ENCODE results near the gene PPP1R2.
"Not testable (repeated sequence)": the region's sequence is repeated elsewhere in the genome, so short reads cannot be mapped to it uniquely, and the experiment has no call there.

PPP1R2 gene

DNA sequence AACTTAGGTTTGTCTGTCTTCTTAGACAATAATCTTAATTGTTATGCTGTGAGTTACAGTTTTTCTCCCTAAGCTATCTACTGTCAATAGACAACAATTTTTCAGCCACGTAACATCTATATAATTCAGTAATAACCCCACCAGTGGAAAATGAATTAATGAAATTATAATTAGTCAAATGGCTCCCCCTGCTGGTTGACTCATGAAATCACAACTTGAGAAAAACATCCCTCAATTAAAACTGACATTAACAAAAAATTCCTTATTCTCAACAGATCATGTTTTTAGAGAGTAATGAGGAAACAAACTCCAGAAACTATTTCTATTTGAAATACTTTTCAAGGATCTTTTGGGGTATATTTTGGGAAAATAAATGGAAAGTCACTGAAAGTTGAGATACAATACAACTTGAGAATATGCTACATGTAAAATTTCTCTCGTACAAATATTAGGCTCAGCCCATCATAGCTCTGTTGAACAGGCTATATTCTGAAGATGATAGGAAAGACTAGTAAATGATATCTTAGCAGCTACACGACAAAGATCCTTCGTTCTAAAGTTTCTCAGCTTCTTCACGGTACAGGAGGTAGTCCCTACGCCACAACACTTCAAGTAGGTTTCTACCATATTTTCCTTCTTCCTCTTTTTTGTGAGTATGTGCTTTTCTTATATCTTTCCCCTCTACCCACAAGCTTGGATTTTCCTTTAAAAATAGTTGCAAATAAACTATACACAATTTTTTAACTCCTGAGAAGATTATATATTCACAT lies 20.7 kb downstream of the PPP1R2 start:
- WGBS (ENCODE audit: extremely low coverage, insufficient coverage, low lambda C conversion rate): no CpG with 5 or more reads among the region's 6 CpGs
- no peak overlapping the region for H4K8ac ChIP-seq (ENCODE audit: low read depth, low read length)
- no peaks in the 10 kb centered on the region for H3K4me1 ChIP-seq (ENCODE audit: control insufficient read depth, low read depth, low read length)
- H4K5ac ChIP-seq (ENCODE audit: low read length): no peak overlapping the region
- no peak overlapping the region for H2BK5ac ChIP-seq (ENCODE audit: low read length)
- no peak overlapping the region for H3K4me3 ChIP-seq (ENCODE audit: low read length)
- H3K4ac ChIP-seq (ENCODE audit: low read depth, low read length): no peak overlapping the region
- H3K4me2 ChIP-seq (ENCODE audit: low read length): no peak overlapping the region
- no peaks in the 10 kb centered on the region for H3K79me1 ChIP-seq (ENCODE audit: low read length)
- no peak overlapping the region for H3K18ac ChIP-seq (ENCODE audit: low read length)
- H2AK5ac ChIP-seq (ENCODE audit: low read length): no peak overlapping the region
- no peaks in the 10 kb centered on the region for H3K79me2 ChIP-seq (ENCODE audit: control insufficient read depth, insufficient read depth, low read length)
- H2BK120ac ChIP-seq (ENCODE audit: low read depth, low read length): no peak overlapping the region
- no peak overlapping the region for H3K23ac ChIP-seq (ENCODE audit: low read length)
- H3K9ac ChIP-seq (ENCODE audit: low read length): no peak overlapping the region
- no peak overlapping the region for H3K56ac ChIP-seq (ENCODE audit: low read length)
- H2BK15ac ChIP-seq (replicated peaks; ENCODE audit: low read depth): no peak overlapping the region
- H3K27ac ChIP-seq (ENCODE audit: low read depth, low read length): no peak overlapping the region
- peaks cover 2% of the 10 kb centered on the region for H3K36me3 ChIP-seq (ENCODE audit: control insufficient read depth, insufficient read depth, low read length)
- DNase-seq: no peak
- H3K27me3 ChIP-seq (ENCODE audit: insufficient read depth, low read length, poor library complexity): no peaks in the 10 kb centered on the region

DNA sequence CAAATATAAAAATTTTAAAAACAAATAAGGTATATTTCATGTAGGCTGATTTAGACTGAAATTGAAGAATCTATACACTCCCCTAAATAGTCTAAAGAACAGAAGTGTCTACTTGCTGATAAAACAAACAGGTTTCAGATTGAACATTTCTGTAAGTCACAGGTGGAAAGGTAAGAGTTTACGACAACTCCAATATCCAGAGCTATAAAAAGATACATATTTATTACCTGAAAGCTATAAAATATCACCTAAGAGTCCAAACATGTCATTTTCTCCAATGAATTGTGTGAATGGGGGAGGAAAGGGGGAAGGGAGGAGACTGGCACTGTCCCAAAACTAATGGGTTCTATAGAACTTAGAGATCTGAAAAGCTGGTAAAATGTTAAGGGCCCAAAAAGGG lies 26.1 kb downstream of the PPP1R2 start:
- H3K4ac ChIP-seq (ENCODE audit: low read depth, low read length): no peak overlapping the region
- H3K23ac ChIP-seq (ENCODE audit: low read length): no peak overlapping the region
- no peak overlapping the region for H2BK120ac ChIP-seq (ENCODE audit: low read depth, low read length)
- H3K9ac ChIP-seq (ENCODE audit: low read length): no peak overlapping the region
- H3K4me1 ChIP-seq (ENCODE audit: control insufficient read depth, low read depth, low read length): no peaks in the 10 kb centered on the region
- H2BK15ac ChIP-seq (replicated peaks; ENCODE audit: low read depth): no peak overlapping the region
- H3K79me1 ChIP-seq (ENCODE audit: low read length): no peaks in the 10 kb centered on the region
- WGBS (ENCODE audit: extremely low coverage, insufficient coverage, low lambda C conversion rate): no CpG with 5 or more reads among the region's 1 CpG
- H3K27ac ChIP-seq (ENCODE audit: low read depth, low read length): no peak overlapping the region
- no peaks in the 10 kb centered on the region for H3K79me2 ChIP-seq (ENCODE audit: control insufficient read depth, insufficient read depth, low read length)
- H2AK5ac ChIP-seq (ENCODE audit: low read length): no peak overlapping the region
- DNase-seq: no peak
- no peak overlapping the region for H3K18ac ChIP-seq (ENCODE audit: low read length)
- no peaks in the 10 kb centered on the region for H3K27me3 ChIP-seq (ENCODE audit: insufficient read depth, low read length, poor library complexity)
- no peak overlapping the region for H4K5ac ChIP-seq (ENCODE audit: low read length)
- no peak overlapping the region for H4K8ac ChIP-seq (ENCODE audit: low read depth, low read length)
- H3K4me3 ChIP-seq (ENCODE audit: low read length): no peak overlapping the region
- no peak overlapping the region for H3K4me2 ChIP-seq (ENCODE audit: low read length)
- no peak overlapping the region for H2BK5ac ChIP-seq (ENCODE audit: low read length)
- H3K36me3 ChIP-seq (ENCODE audit: control insufficient read depth, insufficient read depth, low read length): no peaks in the 10 kb centered on the region
- no peak overlapping the region for H3K56ac ChIP-seq (ENCODE audit: low read length)

DNA sequence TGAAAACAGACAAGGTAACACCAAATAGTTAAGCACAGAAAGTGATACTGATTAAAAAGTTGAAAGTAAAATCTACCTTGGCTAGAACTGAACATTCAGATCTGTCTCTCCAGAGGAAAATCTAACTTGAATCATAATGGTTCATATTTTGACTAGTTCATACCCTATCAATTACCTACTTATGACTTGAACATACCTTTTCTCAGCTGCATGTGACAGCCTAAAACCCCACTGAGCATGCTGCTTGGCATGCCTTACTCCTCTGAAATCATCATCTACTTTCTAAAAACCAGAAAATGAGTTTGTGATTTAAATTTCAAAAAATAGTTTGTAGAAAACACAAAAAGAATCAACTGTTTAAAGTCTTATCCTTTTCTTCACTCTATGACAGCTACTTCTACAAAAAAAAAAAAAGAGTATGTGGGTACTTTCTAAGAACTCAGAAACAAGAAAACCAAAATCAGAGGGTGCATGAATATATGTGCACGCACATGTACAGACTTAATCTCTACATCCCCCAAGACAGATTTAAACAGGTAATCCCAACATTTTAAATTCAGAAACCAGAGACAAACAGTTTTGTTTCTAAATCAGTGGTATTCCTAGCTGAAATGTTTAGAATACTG lies 28.4 kb downstream of the PPP1R2 start:
- not testable (repeated sequence) for H4K8ac ChIP-seq (ENCODE audit: low read depth, low read length); H3K79me2 ChIP-seq (ENCODE audit: control insufficient read depth, insufficient read depth, low read length); H2BK15ac ChIP-seq (replicated peaks; ENCODE audit: low read depth); H2BK5ac ChIP-seq (ENCODE audit: low read length); H3K4ac ChIP-seq (ENCODE audit: low read depth, low read length); H3K27ac ChIP-seq (ENCODE audit: low read depth, low read length); H2BK120ac ChIP-seq (ENCODE audit: low read depth, low read length); H3K27me3 ChIP-seq (ENCODE audit: insufficient read depth, low read length, poor library complexity); DNase-seq; H4K5ac ChIP-seq (ENCODE audit: low read length); H3K56ac ChIP-seq (ENCODE audit: low read length); H2AK5ac ChIP-seq (ENCODE audit: low read length); H3K4me1 ChIP-seq (ENCODE audit: control insufficient read depth, low read depth, low read length); H3K23ac ChIP-seq (ENCODE audit: low read length); H3K9ac ChIP-seq (ENCODE audit: low read length); H3K36me3 ChIP-seq (ENCODE audit: control insufficient read depth, insufficient read depth, low read length); H3K79me1 ChIP-seq (ENCODE audit: low read length); H3K4me2 ChIP-seq (ENCODE audit: low read length); H3K18ac ChIP-seq (ENCODE audit: low read length); H3K4me3 ChIP-seq (ENCODE audit: low read length)
- no CpG with 5 or more reads among the region's 1 CpG for WGBS (ENCODE audit: extremely low coverage, insufficient coverage, low lambda C conversion rate)

DNA sequence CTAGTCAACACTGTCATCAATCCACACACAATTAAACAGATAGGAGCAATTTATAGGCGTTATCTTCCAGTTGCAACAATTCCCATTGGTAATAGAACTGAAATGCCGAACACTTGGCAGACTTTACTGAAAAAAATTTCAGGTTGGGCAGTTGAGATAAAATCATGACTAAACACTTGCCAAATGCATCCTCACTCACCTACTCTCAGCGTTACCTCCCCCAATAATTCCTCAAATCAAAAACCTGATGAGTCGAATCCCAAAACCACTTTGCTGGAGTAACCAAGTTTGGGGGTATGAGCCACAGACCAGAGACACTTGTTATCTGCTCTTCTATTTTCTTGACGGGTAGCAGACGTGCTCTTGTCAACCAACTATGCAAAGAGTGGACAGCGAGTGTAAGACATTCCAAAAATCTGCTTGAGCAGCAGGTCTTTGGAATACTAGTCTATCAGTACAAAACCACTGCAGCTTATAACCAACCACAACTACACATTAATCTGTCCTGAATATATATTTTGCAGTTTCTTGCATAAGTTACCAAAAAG lies 30.3 kb downstream of the PPP1R2 start:
- Histone ChIP-seq H3K36me3 (ENCODE audit: control insufficient read depth, insufficient read depth, low read length) (no peaks in the 10 kb centered on the region), H3K9ac (ENCODE audit: low read length) (no peak overlapping the region), H2BK5ac (ENCODE audit: low read length) (no peak overlapping the region), H2AK5ac (ENCODE audit: low read length) (no peak overlapping the region), H3K4ac (ENCODE audit: low read depth, low read length) (no peak overlapping the region), H3K18ac (ENCODE audit: low read length) (no peak overlapping the region), H3K56ac (ENCODE audit: low read length) (no peak overlapping the region), H3K4me3 (ENCODE audit: low read length) (no peak overlapping the region), H3K4me1 (ENCODE audit: control insufficient read depth, low read depth, low read length) (no peaks in the 10 kb centered on the region), H3K23ac (ENCODE audit: low read length) (no peak overlapping the region), H2BK120ac (ENCODE audit: low read depth, low read length) (no peak overlapping the region), H3K27me3 (ENCODE audit: insufficient read depth, low read length, poor library complexity) (no peaks in the 10 kb centered on the region), H4K8ac (ENCODE audit: low read depth, low read length) (no peak overlapping the region), H2BK15ac (replicated peaks; ENCODE audit: low read depth) (no peak overlapping the region), H3K4me2 (ENCODE audit: low read length) (no peak overlapping the region), H4K5ac (ENCODE audit: low read length) (no peak overlapping the region), H3K27ac (ENCODE audit: low read depth, low read length) (no peak overlapping the region), H3K79me2 (ENCODE audit: control insufficient read depth, insufficient read depth, low read length) (no peaks in the 10 kb centered on the region), H3K79me1 (ENCODE audit: low read length) (no peaks in the 10 kb centered on the region)
- no CpG with 5 or more reads among the region's 7 CpGs for WGBS (ENCODE audit: extremely low coverage, insufficient coverage, low lambda C conversion rate)
- no peak for DNase-seq

- DNase-seq: no peak
- Histone ChIP-seq H2BK5ac (ENCODE audit: low read length) (no peak overlapping the region), H3K27me3 (ENCODE audit: insufficient read depth, low read length, poor library complexity) (no peaks in the 10 kb centered on the region), H2AK5ac (ENCODE audit: low read length) (no peak overlapping the region), H2BK15ac (replicated peaks; ENCODE audit: low read depth) (no peak overlapping the region), H4K5ac (ENCODE audit: low read length) (no peak overlapping the region), H3K79me2 (ENCODE audit: control insufficient read depth, insufficient read depth, low read length) (no peaks in the 10 kb centered on the region), H3K4ac (ENCODE audit: low read depth, low read length) (no peak overlapping the region), H3K4me1 (ENCODE audit: control insufficient read depth, low read depth, low read length) (no peaks in the 10 kb centered on the region), H3K56ac (ENCODE audit: low read length) (no peak overlapping the region), H3K9ac (ENCODE audit: low read length) (no peak overlapping the region), H4K8ac (ENCODE audit: low read depth, low read length) (no peak overlapping the region), H3K36me3 (ENCODE audit: control insufficient read depth, insufficient read depth, low read length) (no peaks in the 10 kb centered on the region), H3K27ac (ENCODE audit: low read depth, low read length) (no peak overlapping the region), H3K79me1 (ENCODE audit: low read length) (no peaks in the 10 kb centered on the region), H3K4me3 (ENCODE audit: low read length) (no peak overlapping the region), H3K18ac (ENCODE audit: low read length) (no peak overlapping the region), H2BK120ac (ENCODE audit: low read depth, low read length) (no peak overlapping the region), H3K4me2 (ENCODE audit: low read length) (no peak overlapping the region), H3K23ac (ENCODE audit: low read length) (no peak overlapping the region)
- no CpG with 5 or more reads among the region's 6 CpGs for WGBS (ENCODE audit: extremely low coverage, insufficient coverage, low lambda C conversion rate)
Observed at GRCh38 chr3:195511136-195511535, 32.0 kb downstream of the PPP1R2 start.
